ENCODE results near the gene MYL9.
A peak's percentile ranks its signal among the peaks of the same experiment; 100 is the strongest.

The MYL9 gene

GRCh38 chr20:36541227-36541767 lies at the start of gene MYL9:
TSS of gene MYL9 (plus strand) at chr20:36541519. CDS start at chr20:36544885, 3,366 bp downstream.
- Mint-ChIP-seq H3K4me3 (no peak within 1 kb of the TSS), H3K4me1 (peaks cover 4% of the 10 kb centered on the region), H3K27me3 (no peaks in the 10 kb centered on the region), H3K9me3 (no peaks in the 10 kb centered on the region), H3K36me3 (ENCODE audit: insufficient read depth) (peaks cover 3% of the 10 kb centered on the region), H3K27ac (ENCODE audit: low read depth) (no peak within 1 kb of the TSS)
- no peak for ATAC-seq (replicated peaks; ENCODE audit: extremely low read depth, poor library complexity, severe bottlenecking)
- DNase-seq (ENCODE audit: low spot score in 2 of 2), result no peak

- no peaks in the 10 kb centered on the region for H3K9me3 Mint-ChIP-seq
- peaks cover 50% of the 10 kb centered on the region for H3K4me1 Mint-ChIP-seq
- peaks cover 4% of the 10 kb centered on the region for H3K36me3 Mint-ChIP-seq (ENCODE audit: insufficient read depth)
- peak overlapping the region; percentile 86 for H3K27ac Mint-ChIP-seq (ENCODE audit: low read depth)
- ATAC-seq (replicated peaks; ENCODE audit: extremely low read depth, poor library complexity, severe bottlenecking), result peak; percentile 98
- DNase-seq (ENCODE audit: low spot score in 2 of 2), result peak; percentile 38 to 43
- no peaks in the 10 kb centered on the region for H3K27me3 Mint-ChIP-seq
- H3K4me3 Mint-ChIP-seq, result peak overlapping the region; percentile 58
Measured at GRCh38 chr20:36491901-36492617, 49.3 kb upstream of the MYL9 start.

DNA sequence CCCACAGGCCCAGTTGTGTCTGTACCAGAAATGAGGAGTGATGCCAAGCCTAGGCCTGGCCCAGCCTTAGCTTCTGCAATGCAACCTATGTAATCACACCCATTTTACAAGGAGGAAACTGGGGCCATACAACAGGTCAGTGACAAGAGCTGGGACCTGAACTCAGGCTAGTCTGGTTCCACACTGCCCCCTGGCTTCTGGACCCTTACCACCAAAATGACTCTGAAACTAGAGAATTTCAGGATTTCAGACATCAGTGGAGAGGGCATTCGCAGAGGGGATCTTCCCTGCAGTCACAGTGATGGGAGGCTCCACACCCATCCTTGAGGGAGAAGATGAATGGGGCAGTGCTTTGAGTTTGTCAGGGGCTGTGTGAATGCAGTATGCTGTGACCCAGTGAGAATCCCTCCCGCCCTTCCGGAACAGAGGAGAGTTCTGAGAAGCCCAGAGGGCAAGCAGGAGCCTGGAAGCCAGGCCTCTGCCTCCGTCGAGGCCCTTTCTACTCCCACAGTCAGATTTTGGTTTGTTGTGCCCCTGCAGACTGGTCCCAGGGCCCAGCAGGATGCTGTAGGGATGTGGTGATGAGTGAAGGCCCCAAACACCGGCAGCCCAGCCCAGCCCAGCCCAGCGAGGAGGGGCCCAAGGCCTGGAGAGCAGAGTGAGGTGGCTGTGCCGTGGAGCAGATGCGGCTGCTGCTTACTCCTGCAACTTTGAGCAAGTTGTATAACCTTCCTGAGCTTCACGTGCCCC lies 48.1 kb upstream of the MYL9 start:
- no peak for DNase-seq (ENCODE audit: low spot score in 2 of 2)
- Mint-ChIP-seq H3K27me3 (no peaks in the 10 kb centered on the region), H3K27ac (ENCODE audit: low read depth) (no peak overlapping the region), H3K4me3 (no peak overlapping the region), H3K36me3 (ENCODE audit: insufficient read depth) (peaks cover 6% of the 10 kb centered on the region), H3K9me3 (no peaks in the 10 kb centered on the region), H3K4me1 (peaks cover 44% of the 10 kb centered on the region)
- ATAC-seq (replicated peaks; ENCODE audit: extremely low read depth, poor library complexity, severe bottlenecking), result no peak

GRCh38 chr20:36493801-36494114 lies 47.6 kb upstream of the MYL9 start:
- Mint-ChIP-seq H3K27me3 (no peaks in the 10 kb centered on the region), H3K36me3 (ENCODE audit: insufficient read depth) (peaks cover 6% of the 10 kb centered on the region), H3K4me3 (no peak overlapping the region), H3K27ac (ENCODE audit: low read depth) (peak overlapping the region; percentile 65), H3K9me3 (no peaks in the 10 kb centered on the region), H3K4me1 (peaks cover 44% of the 10 kb centered on the region)
- ATAC-seq (replicated peaks; ENCODE audit: extremely low read depth, poor library complexity, severe bottlenecking) (no peak), DNase-seq (ENCODE audit: low spot score in 2 of 2) (no peak)

- ATAC-seq (replicated peaks; ENCODE audit: extremely low read depth, poor library complexity, severe bottlenecking) (no peak), DNase-seq (ENCODE audit: low spot score in 2 of 2) (no peak)
- H3K27ac Mint-ChIP-seq (ENCODE audit: low read depth), result no peak overlapping the region
- H3K27me3 Mint-ChIP-seq, result no peaks in the 10 kb centered on the region
- H3K4me3 Mint-ChIP-seq, result no peak overlapping the region
- H3K9me3 Mint-ChIP-seq, result no peaks in the 10 kb centered on the region
- peaks cover 4% of the 10 kb centered on the region for H3K36me3 Mint-ChIP-seq (ENCODE audit: insufficient read depth)
- peaks cover 21% of the 10 kb centered on the region for H3K4me1 Mint-ChIP-seq
Measured at GRCh38 chr20:36496707-36497669, 44.3 kb upstream of the MYL9 start.

GRCh38 chr20:36497856-36498255 lies 43.5 kb upstream of the MYL9 start:
- H3K27me3 Mint-ChIP-seq, result no peaks in the 10 kb centered on the region
- peaks cover 13% of the 10 kb centered on the region for H3K4me1 Mint-ChIP-seq
- no peak for ATAC-seq (replicated peaks; ENCODE audit: extremely low read depth, poor library complexity, severe bottlenecking)
- H3K4me3 Mint-ChIP-seq, result no peak overlapping the region
- no peak for DNase-seq (ENCODE audit: low spot score in 2 of 2)
- peaks cover 4% of the 10 kb centered on the region for H3K36me3 Mint-ChIP-seq (ENCODE audit: insufficient read depth)
- H3K9me3 Mint-ChIP-seq, result no peaks in the 10 kb centered on the region
- peak overlapping the region; percentile 59 for H3K27ac Mint-ChIP-seq (ENCODE audit: low read depth)

- H3K4me1 Mint-ChIP-seq, result peaks cover 11% of the 10 kb centered on the region
- ATAC-seq (replicated peaks; ENCODE audit: extremely low read depth, poor library complexity, severe bottlenecking) (no peak), DNase-seq (ENCODE audit: low spot score in 2 of 2) (no peak)
- H3K27me3 Mint-ChIP-seq, result no peaks in the 10 kb centered on the region
- H3K36me3 Mint-ChIP-seq (ENCODE audit: insufficient read depth), result peaks cover 11% of the 10 kb centered on the region
- no peak overlapping the region for H3K4me3 Mint-ChIP-seq
- no peaks in the 10 kb centered on the region for H3K9me3 Mint-ChIP-seq
- peak overlapping the region; percentile 59 for H3K27ac Mint-ChIP-seq (ENCODE audit: low read depth)
Measured at GRCh38 chr20:36498386-36499179, 42.7 kb upstream of the MYL9 start.

DNA sequence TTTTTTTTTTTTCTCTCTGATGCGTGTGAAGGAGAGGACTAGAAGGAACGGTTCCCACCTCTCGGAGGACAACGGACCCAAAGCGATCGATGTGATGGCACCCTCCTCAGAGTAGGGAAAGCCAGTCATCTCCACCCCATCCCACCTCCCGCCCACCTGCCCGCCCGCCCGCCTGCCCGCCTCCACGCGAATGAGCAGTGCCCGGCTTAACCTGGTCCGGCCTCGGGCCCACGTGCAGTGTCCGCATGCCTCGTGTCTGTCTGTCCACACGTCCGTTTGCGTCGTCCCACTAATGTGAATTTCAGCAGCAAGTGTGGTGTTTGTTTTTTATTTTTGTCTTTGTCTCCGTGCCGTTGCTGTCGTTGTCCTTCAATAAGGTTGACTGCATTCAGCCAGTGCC lies 42.1 kb upstream of the MYL9 start:
- peaks cover 14% of the 10 kb centered on the region for H3K36me3 Mint-ChIP-seq (ENCODE audit: insufficient read depth)
- H3K4me3 Mint-ChIP-seq, result no peak overlapping the region
- no peak for ATAC-seq (replicated peaks; ENCODE audit: extremely low read depth, poor library complexity, severe bottlenecking)
- no peak for DNase-seq (ENCODE audit: low spot score in 2 of 2)
- H3K9me3 Mint-ChIP-seq, result no peaks in the 10 kb centered on the region
- no peaks in the 10 kb centered on the region for H3K27me3 Mint-ChIP-seq
- no peak overlapping the region for H3K27ac Mint-ChIP-seq (ENCODE audit: low read depth)
- peaks cover 11% of the 10 kb centered on the region for H3K4me1 Mint-ChIP-seq

DNA sequence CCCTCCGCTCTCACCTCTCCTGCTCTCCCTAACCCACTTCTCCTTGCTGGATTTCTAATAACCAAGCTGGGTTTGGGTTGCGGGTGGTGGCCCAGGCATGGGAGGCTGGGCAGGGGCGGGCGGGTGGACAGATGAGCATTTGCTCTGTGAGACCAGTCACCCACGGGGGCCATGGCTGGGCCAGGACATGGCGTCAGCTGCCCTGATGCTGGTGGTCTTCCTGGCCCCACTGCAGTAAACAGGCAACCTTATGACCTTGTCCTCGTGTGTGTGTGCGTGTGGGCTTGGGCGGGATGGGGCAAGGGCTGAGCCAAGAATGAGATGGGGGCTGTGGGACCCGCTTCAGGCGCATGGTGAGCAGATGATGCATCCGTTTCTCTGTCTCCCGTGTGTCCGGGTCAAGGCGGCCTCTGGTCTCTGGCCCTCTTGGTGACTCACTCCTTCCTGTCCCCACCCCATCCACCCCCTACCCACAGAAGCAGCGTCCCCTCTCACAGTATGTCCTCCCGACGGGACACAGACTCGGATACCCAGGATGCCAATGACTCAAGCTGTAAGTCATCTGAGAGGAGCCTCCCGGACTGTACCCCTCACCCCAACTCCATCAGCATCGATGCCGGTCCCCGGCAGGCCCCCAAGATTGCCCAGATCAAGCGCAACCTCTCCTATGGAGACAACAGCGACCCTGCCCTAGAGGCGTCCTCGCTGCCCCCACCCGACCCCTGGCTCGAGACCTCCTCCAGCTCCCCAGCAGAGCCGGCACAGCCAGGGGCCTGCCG lies 41.4 kb upstream of the MYL9 start:
- no peaks in the 10 kb centered on the region for H3K27me3 Mint-ChIP-seq
- H3K27ac Mint-ChIP-seq (ENCODE audit: low read depth), result peak overlapping the region; percentile 86
- H3K4me3 Mint-ChIP-seq, result no peak overlapping the region
- peaks cover 11% of the 10 kb centered on the region for H3K4me1 Mint-ChIP-seq
- H3K9me3 Mint-ChIP-seq, result no peaks in the 10 kb centered on the region
- ATAC-seq (replicated peaks; ENCODE audit: extremely low read depth, poor library complexity, severe bottlenecking) (no peak), DNase-seq (ENCODE audit: low spot score in 2 of 2) (no peak)
- H3K36me3 Mint-ChIP-seq (ENCODE audit: insufficient read depth), result peaks cover 18% of the 10 kb centered on the region

DNA sequence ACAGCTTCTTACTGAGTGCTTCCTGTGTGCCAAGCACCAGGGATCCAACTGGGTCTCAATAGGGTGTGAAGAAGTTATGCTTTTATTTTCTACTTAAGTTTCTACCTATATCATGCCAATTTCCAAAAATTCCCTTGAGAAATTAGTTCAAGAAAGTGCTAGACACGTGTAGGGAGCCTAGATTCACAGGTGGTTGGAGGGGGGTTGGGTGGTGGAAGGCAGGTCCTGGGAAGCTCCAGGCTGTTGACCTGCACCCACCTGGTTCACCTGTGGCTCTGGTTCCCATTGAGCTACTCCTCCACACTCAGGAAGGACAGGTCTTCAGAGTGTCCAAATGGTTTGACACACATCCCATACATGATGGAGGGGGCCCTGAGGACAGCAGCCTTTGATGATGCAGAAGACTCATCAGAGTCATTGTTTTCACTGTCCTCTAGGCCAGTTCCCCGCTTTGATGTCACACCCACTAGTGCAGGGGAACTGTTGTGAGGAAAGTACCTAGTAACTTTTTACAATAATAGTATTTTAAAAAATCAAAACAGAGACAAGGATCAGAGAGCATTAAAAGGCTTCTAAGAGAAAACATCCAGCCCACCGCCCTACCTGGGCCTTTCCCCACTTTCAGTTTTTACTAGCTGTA lies 39.8 kb upstream of the MYL9 start:
- peaks cover 18% of the 10 kb centered on the region for H3K36me3 Mint-ChIP-seq (ENCODE audit: insufficient read depth)
- H3K4me3 Mint-ChIP-seq, result no peak overlapping the region
- ATAC-seq (replicated peaks; ENCODE audit: extremely low read depth, poor library complexity, severe bottlenecking), result no peak
- H3K9me3 Mint-ChIP-seq, result no peaks in the 10 kb centered on the region
- no peaks in the 10 kb centered on the region for H3K27me3 Mint-ChIP-seq
- DNase-seq (ENCODE audit: low spot score in 2 of 2), result no peak
- peak overlapping the region; percentile 65 for H3K27ac Mint-ChIP-seq (ENCODE audit: low read depth)
- peaks cover 5% of the 10 kb centered on the region for H3K4me1 Mint-ChIP-seq

DNA sequence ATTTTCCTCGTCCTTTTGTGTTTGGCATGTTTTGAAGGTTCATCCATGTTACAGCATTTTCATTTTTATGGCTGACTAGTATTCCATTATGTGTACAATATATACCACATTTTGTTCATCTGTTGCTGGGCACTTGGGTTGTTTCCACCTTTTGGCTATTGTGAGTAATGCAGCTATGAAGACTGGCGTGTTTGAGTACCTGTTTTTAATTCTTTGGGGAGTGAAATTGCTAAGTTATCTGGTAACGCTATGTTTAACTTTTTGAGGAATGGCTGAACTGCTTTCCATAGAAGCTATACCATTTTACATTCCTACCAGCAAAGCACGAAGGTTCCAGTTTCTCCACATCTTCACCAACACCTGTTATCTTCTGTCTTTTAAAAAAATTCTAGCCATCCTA lies 37.0 kb upstream of the MYL9 start:
- no peak for DNase-seq (ENCODE audit: low spot score in 2 of 2)
- Mint-ChIP-seq H3K9me3 (no peaks in the 10 kb centered on the region), H3K27me3 (no peaks in the 10 kb centered on the region), H3K36me3 (ENCODE audit: insufficient read depth) (peaks cover 18% of the 10 kb centered on the region), H3K4me1 (peaks cover 5% of the 10 kb centered on the region), H3K4me3 (no peak overlapping the region), H3K27ac (ENCODE audit: low read depth) (no peak overlapping the region)
- ATAC-seq (replicated peaks; ENCODE audit: extremely low read depth, poor library complexity, severe bottlenecking), result no peak
